OCI-LY3 (cell line): ENCODE data around the gene GPER1.

Source experiments
- EZH2phosphoT487 ChIP-seq: fragments of 200-600 bp; shearing (Covaris generic); IDR thresholded peaks from 2 replicates; pipeline ENCODE4 v1.6.1; 2018; ENCODE audit warnings: antibody characterized with exemption, mixed run types, low read depth
- TF ChIP-seq, protein P1 (sequence below): fragments of 200-600, 300-600 bp; sonication (generic); IDR thresholded peaks from 2 replicates; pipeline ENCODE4 v1.5.1; 2014; ENCODE audit warnings: antibody characterized with exemption, low read length, low read depth

GRCh38 chr7:1070544-1071011, 17.3 kb upstream of the GPER1 start:
- TF ChIP-seq, protein P1, sequence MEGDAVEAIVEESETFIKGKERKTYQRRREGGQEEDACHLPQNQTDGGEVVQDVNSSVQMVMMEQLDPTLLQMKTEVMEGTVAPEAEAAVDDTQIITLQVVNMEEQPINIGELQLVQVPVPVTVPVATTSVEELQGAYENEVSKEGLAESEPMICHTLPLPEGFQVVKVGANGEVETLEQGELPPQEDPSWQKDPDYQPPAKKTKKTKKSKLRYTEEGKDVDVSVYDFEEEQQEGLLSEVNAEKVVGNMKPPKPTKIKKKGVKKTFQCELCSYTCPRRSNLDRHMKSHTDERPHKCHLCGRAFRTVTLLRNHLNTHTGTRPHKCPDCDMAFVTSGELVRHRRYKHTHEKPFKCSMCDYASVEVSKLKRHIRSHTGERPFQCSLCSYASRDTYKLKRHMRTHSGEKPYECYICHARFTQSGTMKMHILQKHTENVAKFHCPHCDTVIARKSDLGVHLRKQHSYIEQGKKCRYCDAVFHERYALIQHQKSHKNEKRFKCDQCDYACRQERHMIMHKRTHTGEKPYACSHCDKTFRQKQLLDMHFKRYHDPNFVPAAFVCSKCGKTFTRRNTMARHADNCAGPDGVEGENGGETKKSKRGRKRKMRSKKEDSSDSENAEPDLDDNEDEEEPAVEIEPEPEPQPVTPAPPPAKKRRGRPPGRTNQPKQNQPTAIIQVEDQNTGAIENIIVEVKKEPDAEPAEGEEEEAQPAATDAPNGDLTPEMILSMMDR: no peak
- no peak for TF ChIP-seq EZH2phosphoT487
